Activated CD8-positive, alpha-beta memory T cell treated with anti-CD3 and anti-CD28 coated beads for 4 hours (primary cell): Measurements from ENCODE around the gene CCDC178.

Experiments used
- DNase-seq, 2 donors: peaks; one replicate each; pipeline ENCODE4 v3.0.0-alpha.2; 2020; ENCODE audit warnings: low read depth in 2 of 2

Gene CCDC178

DNA sequence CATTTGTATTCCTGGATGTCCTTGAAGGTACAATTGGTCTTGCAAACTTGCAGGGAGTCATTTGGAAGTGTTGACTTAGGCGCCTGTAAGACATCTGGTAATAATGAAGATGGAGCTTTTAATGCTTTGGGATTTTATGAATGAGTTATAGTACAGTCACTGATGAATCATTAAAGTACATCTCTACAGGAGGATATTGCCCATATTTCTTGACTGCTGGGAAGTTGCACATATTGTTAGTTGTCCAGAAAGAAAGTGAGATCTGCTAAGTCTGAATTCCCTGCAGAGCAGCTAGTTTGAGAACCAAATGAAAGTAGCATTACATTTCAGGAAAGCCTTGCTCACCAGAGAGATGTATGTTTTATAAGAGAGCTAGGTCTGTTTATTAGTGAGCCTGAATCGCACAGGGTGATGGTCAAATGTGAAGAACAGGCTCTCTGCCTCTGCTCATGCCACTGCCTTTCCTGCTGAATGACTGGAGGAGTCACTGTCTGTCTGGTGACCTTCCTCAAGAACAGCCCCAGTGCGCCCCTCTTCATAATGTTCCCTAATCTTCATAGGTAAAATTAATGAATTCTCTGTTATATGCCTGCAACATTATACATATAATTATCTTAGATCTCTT lies 528.7 kb downstream of the CCDC178 start:
- no peak for DNase-seq

DNA sequence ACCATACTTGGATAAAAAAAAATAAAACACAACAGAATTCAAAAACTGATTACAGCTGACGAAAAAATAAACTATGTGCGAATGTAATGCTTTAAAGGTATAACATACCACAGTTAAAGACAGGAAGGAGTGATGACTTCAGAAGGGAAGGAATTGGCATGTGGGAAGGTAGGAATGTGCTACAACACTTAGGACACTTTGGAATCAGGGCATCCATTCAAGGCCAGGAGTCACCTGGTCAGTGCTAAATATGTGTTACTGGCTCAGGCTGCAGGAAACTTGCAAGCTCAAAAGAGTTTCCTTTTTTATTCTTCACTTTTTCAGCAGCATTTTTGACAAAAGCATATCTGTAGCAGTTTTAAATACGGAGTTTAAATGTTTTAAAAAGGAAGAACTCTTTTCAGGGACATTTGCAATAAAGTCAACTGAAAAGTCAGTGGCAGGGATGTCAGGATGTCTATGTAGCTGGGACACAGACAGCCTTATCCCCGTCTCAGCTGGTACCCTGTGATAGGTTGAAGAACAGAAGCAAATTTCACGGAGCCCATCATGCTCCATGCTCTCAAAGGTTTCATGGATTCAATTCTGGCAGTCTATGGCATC lies 529.7 kb downstream of the CCDC178 start:
- DNase-seq, result no peak

GRCh38 chr18:32909798-32910561 lies 530.5 kb downstream of the CCDC178 start:
- no peak for DNase-seq

GRCh38 chr18:32908424-32908805 lies 532.1 kb downstream of the CCDC178 start:
- DNase-seq, result no peak

DNA sequence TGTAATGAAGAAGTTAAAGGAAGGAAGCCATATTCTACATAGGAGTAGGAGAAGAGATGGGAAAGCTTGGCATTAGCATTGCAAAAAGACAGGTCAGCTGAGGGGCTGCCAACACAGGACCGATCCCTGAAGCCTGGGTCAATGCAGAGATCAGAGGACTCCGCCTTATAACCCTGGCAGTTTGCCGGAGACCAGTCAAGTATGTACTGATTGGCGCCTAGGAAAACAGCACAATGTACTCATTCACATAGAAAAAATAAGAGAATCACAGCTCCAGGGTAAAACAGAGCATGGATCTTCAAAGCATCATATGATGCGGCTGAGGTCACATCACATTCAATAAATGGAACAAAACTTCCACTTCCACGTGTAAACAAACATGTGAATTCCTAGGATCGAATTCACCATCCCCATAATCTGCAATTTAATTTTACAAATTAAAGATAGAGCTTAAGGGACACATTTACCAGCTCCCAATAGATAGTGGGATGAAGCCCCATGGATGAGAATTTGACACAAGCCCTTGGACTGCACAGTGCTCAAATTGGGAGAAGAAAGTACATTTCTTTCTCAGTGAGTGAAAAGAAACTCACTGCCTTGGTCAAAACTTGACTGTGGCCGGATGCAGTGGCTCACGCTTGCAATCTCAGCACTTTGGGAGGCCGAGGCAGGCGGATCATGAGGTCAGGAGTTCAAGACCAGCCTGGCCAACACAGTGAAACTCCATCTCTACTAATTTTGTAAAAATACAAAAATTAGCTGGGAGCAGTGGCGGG lies 532.7 kb downstream of the CCDC178 start:
- DNase-seq, result no peak

DNA sequence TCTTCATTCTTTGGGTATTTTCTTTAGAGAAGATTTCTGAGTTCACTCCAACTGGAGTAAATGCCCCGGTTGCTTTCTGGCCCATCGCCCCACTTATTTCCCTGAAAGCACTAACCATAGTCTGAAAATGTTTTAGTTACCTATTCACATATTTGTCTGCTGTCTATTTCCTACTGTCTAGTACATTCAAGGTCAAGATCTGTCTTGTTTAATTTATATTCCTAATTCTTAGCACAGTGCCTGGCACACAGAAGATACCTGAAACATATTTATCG lies 533.3 kb downstream of the CCDC178 start:
- DNase-seq, result no peak

DNA sequence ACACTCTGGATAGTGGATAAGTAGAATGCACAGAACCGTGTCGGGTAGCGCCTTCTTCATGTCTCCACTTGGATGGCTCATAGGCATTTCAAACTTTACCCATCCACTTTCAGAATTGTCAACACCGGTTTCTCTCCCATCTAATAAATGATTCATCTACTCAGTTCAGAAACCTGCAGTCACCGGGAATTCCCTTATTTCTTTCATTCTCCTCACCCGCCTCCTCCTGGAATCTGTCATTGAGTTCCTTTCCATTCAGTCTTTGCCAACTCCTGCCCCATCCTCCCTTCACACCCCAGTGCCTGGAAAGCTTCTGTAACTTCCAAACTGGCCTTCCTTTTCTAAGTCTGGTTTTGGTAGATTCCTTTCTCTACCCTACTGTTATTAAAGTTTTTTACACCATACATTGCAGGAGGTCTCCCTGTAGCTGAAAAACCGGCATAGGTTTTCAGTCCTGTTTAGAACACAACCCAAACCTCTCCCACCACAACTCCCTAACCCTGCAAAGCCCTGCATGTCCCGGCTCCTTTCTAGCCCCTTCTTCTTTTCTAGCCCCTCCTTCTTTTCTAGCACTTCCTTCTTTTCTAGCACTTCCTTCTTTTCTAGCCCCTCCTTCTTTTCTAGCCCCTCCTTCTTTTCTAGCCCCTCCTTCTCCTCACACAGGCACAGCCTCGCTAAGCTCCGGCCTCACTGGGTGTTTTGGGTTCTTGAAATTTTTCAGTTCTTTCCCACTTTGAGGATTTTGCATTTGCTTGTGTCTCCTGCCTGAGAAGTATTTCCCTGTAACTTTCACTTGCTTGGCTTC lies 533.8 kb downstream of the CCDC178 start:
- DNase-seq, result no peak

DNA sequence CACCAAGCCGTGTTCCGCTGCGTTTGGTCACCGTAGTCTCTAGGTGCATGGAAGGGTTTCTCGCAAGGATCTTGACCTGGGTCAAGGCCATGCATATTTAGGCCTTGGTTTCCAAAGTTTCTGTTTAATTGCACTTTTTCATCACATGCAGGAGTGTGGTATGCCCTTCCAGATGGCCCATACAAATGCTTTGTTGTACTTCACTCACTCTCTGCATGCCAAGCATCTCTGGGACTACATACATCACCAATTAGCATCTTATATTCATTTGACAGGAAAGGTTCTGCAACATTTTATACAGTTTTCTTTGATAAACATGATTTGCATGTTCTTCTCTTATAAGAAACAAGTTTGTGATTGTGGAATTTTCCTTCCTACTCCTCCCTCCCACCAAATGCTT lies 534.9 kb downstream of the CCDC178 start:
- DNase-seq, result no peak

- no peak for DNase-seq
These were observed 537.8 kb downstream of the CCDC178 start for GRCh38 chr18:32902568-32903330.

GRCh38 chr18:32899819-32900218 lies 540.7 kb downstream of the CCDC178 start:
- no peak for DNase-seq

DNA sequence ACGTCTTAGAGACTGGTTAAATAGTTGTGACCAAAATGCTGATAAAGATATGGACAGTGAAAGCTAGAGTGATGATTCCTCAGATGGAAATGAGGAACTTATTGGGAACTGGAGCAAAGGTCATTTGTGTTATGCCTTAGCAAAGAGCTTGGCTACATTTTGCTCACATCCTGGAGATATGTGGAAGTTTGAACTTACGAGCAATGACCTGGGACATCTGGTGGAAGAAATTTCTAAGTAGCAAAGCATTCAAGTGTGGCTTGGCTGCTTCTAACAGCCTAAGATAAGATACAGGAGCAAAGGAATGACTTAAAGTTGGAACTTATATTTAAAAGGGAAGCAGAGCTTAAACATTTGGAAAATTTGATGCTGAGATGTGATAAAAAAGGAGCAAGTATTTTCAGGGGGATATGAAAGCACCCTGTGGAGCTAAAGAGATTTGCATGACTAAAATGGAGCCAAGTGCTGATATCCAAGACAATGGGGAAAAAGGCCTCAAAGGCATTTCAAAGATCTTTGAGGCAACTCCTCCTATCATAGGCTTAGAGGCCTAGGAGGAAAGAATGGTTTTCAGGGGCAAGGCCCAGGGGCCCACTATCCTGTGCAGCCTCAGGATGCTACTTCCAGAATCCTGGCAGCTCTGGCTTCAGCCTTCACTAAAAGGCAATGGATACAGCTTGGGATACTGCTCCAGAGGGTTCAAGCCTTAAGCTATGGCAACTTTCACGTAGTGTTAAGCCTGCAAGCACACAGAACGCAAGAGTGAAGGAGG lies 543.6 kb downstream of the CCDC178 start:
- no peak for DNase-seq

GRCh38 chr18:32893915-32894314 lies 546.6 kb downstream of the CCDC178 start:
- no peak for DNase-seq

DNA sequence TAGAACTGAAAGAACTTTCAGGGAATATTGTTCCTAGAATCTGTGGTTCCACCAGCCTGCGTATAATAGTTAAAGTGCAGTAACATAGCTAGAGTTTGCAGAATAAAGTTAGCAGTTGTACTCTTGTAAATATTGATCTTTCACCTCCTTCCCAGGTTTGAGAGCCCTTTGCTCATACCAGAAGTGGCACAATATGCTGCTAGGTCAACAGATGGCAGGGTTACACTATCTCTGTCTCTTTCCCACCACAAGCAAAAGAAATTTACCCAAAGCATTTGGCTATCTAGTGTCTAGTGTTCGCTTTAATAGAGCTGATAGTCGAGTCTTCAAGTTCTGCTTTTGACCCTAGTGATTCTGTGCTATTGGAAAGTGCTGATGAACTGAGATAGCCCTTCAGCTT lies 548.7 kb downstream of the CCDC178 start:
- no peak for DNase-seq

GRCh38 chr18:32891130-32891529 lies 549.4 kb downstream of the CCDC178 start:
- DNase-seq, result no peak

GRCh38 chr18:32889615-32890593 lies 550.6 kb downstream of the CCDC178 start:
- no peak for DNase-seq

GRCh38 chr18:32888306-32888705 lies 552.2 kb downstream of the CCDC178 start:
- no peak for DNase-seq
